ENCODE data around the gene PTPRD. TPM values are rescaled to one million over a fixed set of nuclear protein-coding genes. Genes with fewer than 3 reads are reported as not detected.

Gene PTPRD
- total RNA-seq, 1 experiment from 2014 or later: 70.1 TPM

GRCh38 chr9:9504869-9505268 is 1107.9 kb downstream of the PTPRD start:
- ChIA-PET POLR2A (no interaction called here), CTCF (no interaction called here)
- H3K27me3 ChIP-seq (replicated peaks; ENCODE audit: control insufficient read depth, insufficient read depth, low read length): no peaks in the 10 kb centered on the region
- no peaks in the 10 kb centered on the region for H3K36me3 ChIP-seq (ENCODE audit: control insufficient read depth, insufficient read depth, low read length)
- H3K9me3 ChIP-seq: no peaks in the 10 kb centered on the region
- no peak for DNase-seq
- BruUV-seq (replicated peaks): no TSS peak
- Mint-ChIP-seq H3K4me3 (ENCODE audit: unreplicated experiment) (no peak overlapping the region), H3K9me3 (ENCODE audit: unreplicated experiment) (no peaks in the 10 kb centered on the region), H3K4me1 (ENCODE audit: low read depth, unreplicated experiment) (no peaks in the 10 kb centered on the region), H3K27ac (ENCODE audit: unreplicated experiment) (no peak overlapping the region), H3K36me3 (ENCODE audit: insufficient read depth, unreplicated experiment) (no peaks in the 10 kb centered on the region), H3K27me3 (ENCODE audit: insufficient read depth, unreplicated experiment) (no peaks in the 10 kb centered on the region)
- H3K4me3 ChIP-seq (ENCODE audit: low read depth, low read length): no peak overlapping the region
- TF ChIP-seq CTCF (IDR thresholded peaks at IDR 0.05; ENCODE audit: insufficient read depth in 1 of 2, low read depth in 1 of 2, low read length in 1 of 2, severe bottlenecking in 1 of 2, unreplicated experiment in 1 of 2): no peak
- H3K4me1 ChIP-seq: no peaks in the 10 kb centered on the region
- intact Hi-C loops (cut with micrococcal nuclease; ENCODE audit: unreplicated experiment): no loop called here

GRCh38 chr9:9499546-9499945 is 1113.3 kb downstream of the PTPRD start:
- no TSS peak for BruUV-seq (replicated peaks)
- no peaks in the 10 kb centered on the region for H3K27me3 ChIP-seq (replicated peaks; ENCODE audit: control insufficient read depth, insufficient read depth, low read length)
- no peak for TF ChIP-seq CTCF (IDR thresholded peaks at IDR 0.05; ENCODE audit: insufficient read depth in 1 of 2, low read depth in 1 of 2, low read length in 1 of 2, severe bottlenecking in 1 of 2, unreplicated experiment in 1 of 2)
- no peak overlapping the region for H3K4me3 Mint-ChIP-seq (ENCODE audit: unreplicated experiment)
- intact Hi-C loops (cut with micrococcal nuclease; ENCODE audit: unreplicated experiment): no loop called here
- no peaks in the 10 kb centered on the region for H3K27me3 Mint-ChIP-seq (ENCODE audit: insufficient read depth, unreplicated experiment)
- ChIA-PET POLR2A (no interaction called here), CTCF (no interaction called here)
- no peaks in the 10 kb centered on the region for H3K4me1 Mint-ChIP-seq (ENCODE audit: low read depth, unreplicated experiment)
- no peak overlapping the region for H3K4me3 ChIP-seq (ENCODE audit: low read depth, low read length)
- no peak overlapping the region for H3K27ac Mint-ChIP-seq (ENCODE audit: unreplicated experiment)
- H3K9me3 Mint-ChIP-seq (ENCODE audit: unreplicated experiment): no peaks in the 10 kb centered on the region
- H3K4me1 ChIP-seq: no peaks in the 10 kb centered on the region
- H3K9me3 ChIP-seq: no peaks in the 10 kb centered on the region
- no peaks in the 10 kb centered on the region for H3K36me3 ChIP-seq (ENCODE audit: control insufficient read depth, insufficient read depth, low read length)
- H3K36me3 Mint-ChIP-seq (ENCODE audit: insufficient read depth, unreplicated experiment): no peaks in the 10 kb centered on the region
- DNase-seq: no peak

- H3K9me3 Mint-ChIP-seq (ENCODE audit: unreplicated experiment): no peaks in the 10 kb centered on the region
- H3K27me3 Mint-ChIP-seq (ENCODE audit: insufficient read depth, unreplicated experiment): no peaks in the 10 kb centered on the region
- no peak overlapping the region for H3K4me3 ChIP-seq (ENCODE audit: low read depth, low read length)
- no peaks in the 10 kb centered on the region for H3K4me1 Mint-ChIP-seq (ENCODE audit: low read depth, unreplicated experiment)
- no peak overlapping the region for H3K27ac Mint-ChIP-seq (ENCODE audit: unreplicated experiment)
- ChIA-PET POLR2A (no interaction called here), CTCF (no interaction called here)
- no peaks in the 10 kb centered on the region for H3K4me1 ChIP-seq
- intact Hi-C loops (cut with micrococcal nuclease; ENCODE audit: unreplicated experiment): no loop called here
- H3K4me3 Mint-ChIP-seq (ENCODE audit: unreplicated experiment): no peak overlapping the region
- H3K27me3 ChIP-seq (replicated peaks; ENCODE audit: control insufficient read depth, insufficient read depth, low read length): no peaks in the 10 kb centered on the region
- H3K9me3 ChIP-seq: no peaks in the 10 kb centered on the region
- no peaks in the 10 kb centered on the region for H3K36me3 Mint-ChIP-seq (ENCODE audit: insufficient read depth, unreplicated experiment)
- no peak for TF ChIP-seq CTCF (IDR thresholded peaks at IDR 0.05; ENCODE audit: insufficient read depth in 1 of 2, low read depth in 1 of 2, low read length in 1 of 2, severe bottlenecking in 1 of 2, unreplicated experiment in 1 of 2)
- no peak for DNase-seq
- no TSS peak for BruUV-seq (replicated peaks)
- no peaks in the 10 kb centered on the region for H3K36me3 ChIP-seq (ENCODE audit: control insufficient read depth, insufficient read depth, low read length)
Observed at GRCh38 chr9:9498846-9499245, 1114.0 kb downstream of the PTPRD start.
